ENCODE results near the gene PRKAR1B. TPM values are rescaled to one million over a fixed set of nuclear protein-coding genes. Genes with fewer than 3 reads are reported as not detected.

PRKAR1B gene
- total RNA-seq, 2 donors from 2014 or later: 15.6 to 18.4 TPM

DNA sequence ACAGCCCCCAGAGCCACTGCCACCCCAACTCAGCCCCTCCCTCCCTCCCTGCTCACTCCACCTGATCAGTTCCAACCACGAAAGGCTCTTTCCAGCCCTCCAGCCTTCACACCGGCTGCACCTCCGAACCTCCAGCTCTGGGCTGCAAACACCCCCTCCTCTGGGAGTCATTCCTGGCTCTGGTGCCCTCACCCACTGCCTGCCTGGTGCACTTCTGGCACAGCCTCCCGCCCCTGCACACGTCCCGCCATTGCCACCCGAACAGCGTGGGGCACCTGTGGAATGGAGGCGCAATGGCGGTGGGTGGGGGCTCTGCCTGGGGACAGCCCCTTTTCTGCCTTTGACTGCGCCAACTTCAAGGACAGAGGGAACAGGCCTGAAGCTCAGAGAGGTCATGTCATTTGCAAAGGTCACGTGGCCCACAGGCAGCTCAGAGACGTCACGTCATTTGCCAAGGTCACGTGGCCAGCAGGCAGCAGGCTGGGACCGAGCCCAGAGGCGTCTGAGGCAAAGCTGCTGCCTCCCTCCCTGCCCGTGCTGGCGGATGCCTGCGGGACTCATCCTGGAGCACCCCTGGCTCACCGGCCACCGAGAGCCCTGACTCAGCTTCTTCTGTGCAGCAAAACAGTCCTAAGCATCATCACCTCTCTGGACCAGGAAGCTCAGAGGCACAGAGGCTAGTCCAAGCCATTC, 76.6 kb downstream of the PRKAR1B start:
- Histone ChIP-seq H3K4me1 (ENCODE audit: control insufficient read depth in 1 of 2, low read depth in 2 of 2) (no peaks in the 10 kb centered on the region), H3K9me3 (no peaks in the 10 kb centered on the region), H3K4me3 (no peak overlapping the region), H3K27ac (no peak overlapping the region), H3K27me3 (replicated peaks; ENCODE audit: insufficient read depth) (no peaks in the 10 kb centered on the region), H3K36me3 (no peaks in the 10 kb centered on the region)
- TF ChIP-seq, protein P1, sequence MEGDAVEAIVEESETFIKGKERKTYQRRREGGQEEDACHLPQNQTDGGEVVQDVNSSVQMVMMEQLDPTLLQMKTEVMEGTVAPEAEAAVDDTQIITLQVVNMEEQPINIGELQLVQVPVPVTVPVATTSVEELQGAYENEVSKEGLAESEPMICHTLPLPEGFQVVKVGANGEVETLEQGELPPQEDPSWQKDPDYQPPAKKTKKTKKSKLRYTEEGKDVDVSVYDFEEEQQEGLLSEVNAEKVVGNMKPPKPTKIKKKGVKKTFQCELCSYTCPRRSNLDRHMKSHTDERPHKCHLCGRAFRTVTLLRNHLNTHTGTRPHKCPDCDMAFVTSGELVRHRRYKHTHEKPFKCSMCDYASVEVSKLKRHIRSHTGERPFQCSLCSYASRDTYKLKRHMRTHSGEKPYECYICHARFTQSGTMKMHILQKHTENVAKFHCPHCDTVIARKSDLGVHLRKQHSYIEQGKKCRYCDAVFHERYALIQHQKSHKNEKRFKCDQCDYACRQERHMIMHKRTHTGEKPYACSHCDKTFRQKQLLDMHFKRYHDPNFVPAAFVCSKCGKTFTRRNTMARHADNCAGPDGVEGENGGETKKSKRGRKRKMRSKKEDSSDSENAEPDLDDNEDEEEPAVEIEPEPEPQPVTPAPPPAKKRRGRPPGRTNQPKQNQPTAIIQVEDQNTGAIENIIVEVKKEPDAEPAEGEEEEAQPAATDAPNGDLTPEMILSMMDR (IDR thresholded peaks at IDR 0.05): no peak
- DNase-seq (ENCODE audit: low spot score) (no peak), ATAC-seq (ENCODE audit: insufficient number of reproducible peaks, low FRiP score, low read depth) (no peak)

DNA sequence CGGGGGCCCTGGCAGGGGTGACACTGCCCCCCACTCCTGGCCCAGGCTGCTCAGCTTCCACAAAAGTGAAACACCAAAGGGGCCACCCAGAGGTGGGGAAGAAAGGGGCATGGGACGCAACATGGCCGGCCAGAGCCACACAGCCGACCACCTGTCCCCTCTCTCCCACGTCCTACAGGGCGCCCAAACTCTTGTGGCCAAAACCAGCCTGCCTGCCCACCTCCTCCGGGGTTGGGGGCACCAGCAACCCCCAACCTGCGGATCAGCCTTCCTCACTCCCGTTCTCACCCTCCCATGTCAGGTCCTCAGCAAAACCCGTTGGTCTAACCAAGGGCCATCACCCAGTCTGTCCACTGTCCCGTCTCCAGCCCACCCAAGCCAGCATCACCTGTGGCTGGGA, 80.1 kb downstream of the PRKAR1B start:
- Histone ChIP-seq H3K27me3 (replicated peaks; ENCODE audit: insufficient read depth) (no peaks in the 10 kb centered on the region), H3K36me3 (no peaks in the 10 kb centered on the region), H3K4me3 (no peak overlapping the region), H3K9me3 (peaks cover 4% of the 10 kb centered on the region), H3K27ac (no peak overlapping the region), H3K4me1 (ENCODE audit: control insufficient read depth in 1 of 2, low read depth in 2 of 2) (no peaks in the 10 kb centered on the region)
- DNase-seq (ENCODE audit: low spot score) (no peak), ATAC-seq (ENCODE audit: insufficient number of reproducible peaks, low FRiP score, low read depth) (no peak)
- TF ChIP-seq, protein P1 (IDR thresholded peaks at IDR 0.05): no peak

GRCh38 chr7:646487-646886, 80.6 kb downstream of the PRKAR1B start:
- TF ChIP-seq, protein P1 (IDR thresholded peaks at IDR 0.05): no peak
- no peak for ATAC-seq (ENCODE audit: insufficient number of reproducible peaks, low FRiP score, low read depth)
- H3K27ac ChIP-seq: no peak overlapping the region
- no peaks in the 10 kb centered on the region for H3K27me3 ChIP-seq (replicated peaks; ENCODE audit: insufficient read depth)
- no peak for DNase-seq (ENCODE audit: low spot score)
- no peaks in the 10 kb centered on the region for H3K4me1 ChIP-seq (ENCODE audit: control insufficient read depth in 1 of 2, low read depth in 2 of 2)
- no peak overlapping the region for H3K4me3 ChIP-seq
- peaks cover 4% of the 10 kb centered on the region for H3K9me3 ChIP-seq
- no peaks in the 10 kb centered on the region for H3K36me3 ChIP-seq

DNA sequence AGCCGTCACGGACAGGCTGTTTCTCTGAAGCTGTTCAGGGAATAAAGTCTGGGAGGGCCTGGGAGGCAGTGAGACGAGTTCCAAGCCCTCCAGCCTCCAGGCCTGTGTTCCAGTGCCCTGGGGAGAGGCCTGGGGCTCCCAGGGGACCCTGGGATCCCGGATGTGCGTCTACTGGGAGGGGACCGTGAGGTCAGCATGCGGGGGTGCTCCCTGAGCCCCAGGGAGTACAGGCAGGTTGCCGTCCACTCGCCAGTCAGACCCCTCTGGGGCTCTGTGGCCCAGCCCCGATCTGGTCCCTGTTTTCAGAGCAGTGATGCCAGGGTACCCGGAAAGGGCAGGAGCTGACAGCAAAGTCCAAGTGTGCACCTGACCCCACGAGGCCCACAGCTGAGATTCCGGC, 81.5 kb downstream of the PRKAR1B start:
- H3K27ac ChIP-seq: no peak overlapping the region
- no peak for DNase-seq (ENCODE audit: low spot score)
- no peak for ATAC-seq (ENCODE audit: insufficient number of reproducible peaks, low FRiP score, low read depth)
- TF ChIP-seq, protein P1 (IDR thresholded peaks at IDR 0.05): no peak
- H3K27me3 ChIP-seq (replicated peaks; ENCODE audit: insufficient read depth): no peaks in the 10 kb centered on the region
- H3K4me1 ChIP-seq (ENCODE audit: control insufficient read depth in 1 of 2, low read depth in 2 of 2): no peaks in the 10 kb centered on the region
- H3K4me3 ChIP-seq: no peak overlapping the region
- no peaks in the 10 kb centered on the region for H3K36me3 ChIP-seq
- peaks cover 4% of the 10 kb centered on the region for H3K9me3 ChIP-seq

DNA sequence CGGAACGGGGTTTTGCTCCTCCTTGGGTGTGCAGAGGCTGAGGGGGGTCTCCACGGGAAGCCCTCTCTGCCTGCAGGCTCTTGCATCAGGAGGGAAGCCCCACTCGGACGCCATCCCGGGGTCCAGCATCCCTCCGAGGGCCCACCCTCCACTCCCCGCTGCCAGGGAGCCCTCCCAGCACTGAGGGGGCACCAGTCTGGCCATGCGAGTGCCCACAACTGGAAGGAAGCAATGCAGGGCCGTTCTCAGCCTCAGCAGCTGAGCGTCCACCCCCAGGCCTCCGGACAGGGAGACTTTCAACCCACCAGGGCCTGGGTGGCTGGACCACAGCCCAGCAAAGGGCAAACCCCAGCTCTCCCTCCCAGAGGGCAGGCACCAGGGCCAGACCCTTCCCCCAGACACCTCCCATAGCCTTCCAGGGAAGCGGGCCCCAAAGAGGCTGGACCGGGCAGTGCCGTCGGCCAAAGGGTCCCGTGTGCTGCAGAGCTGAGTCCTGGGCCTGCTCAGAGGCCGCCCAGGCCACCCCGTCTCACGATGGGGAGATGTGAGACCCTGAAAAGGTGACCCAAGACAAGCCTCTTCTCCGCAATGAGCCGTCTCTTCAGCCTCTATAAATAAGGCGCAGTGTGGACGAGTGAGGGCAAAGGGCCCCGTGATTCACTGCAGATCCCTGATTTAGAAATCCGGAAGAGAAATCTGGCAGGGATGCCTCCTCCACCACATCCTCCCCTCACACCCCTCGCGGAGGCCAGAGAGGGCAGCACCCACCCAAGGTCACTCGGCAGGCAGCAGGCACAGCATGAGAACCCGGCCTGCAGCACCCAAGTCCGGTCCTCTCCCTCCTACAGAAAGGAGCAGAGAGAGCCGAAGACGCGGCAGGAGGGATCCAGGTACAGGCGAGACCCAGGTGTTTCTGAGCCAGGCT, 82.4 kb downstream of the PRKAR1B start:
- ATAC-seq (ENCODE audit: insufficient number of reproducible peaks, low FRiP score, low read depth) (no peak), DNase-seq (ENCODE audit: low spot score) (no peak)
- Histone ChIP-seq H3K36me3 (no peaks in the 10 kb centered on the region), H3K9me3 (peaks cover 4% of the 10 kb centered on the region), H3K27me3 (replicated peaks; ENCODE audit: insufficient read depth) (no peaks in the 10 kb centered on the region), H3K4me3 (no peak overlapping the region), H3K4me1 (ENCODE audit: control insufficient read depth in 1 of 2, low read depth in 2 of 2) (no peaks in the 10 kb centered on the region), H3K27ac (no peak overlapping the region)
- TF ChIP-seq, protein P1 (IDR thresholded peaks at IDR 0.05): no peak

All from thoracic aorta (tissue), 2 donors.